Neutrophil (primary cell): ENCODE measurements around the gene FAM180A.

Source experiments
- H3K27ac ChIP-seq: fragments of 200-600 bp; sonication (generic); 2 replicates; pipeline ENCODE4 v1.5.1; 2016; ENCODE audit warnings: mild to moderate bottlenecking, moderate library complexity
- H3K27me3 ChIP-seq: fragments of 200-600 bp; sonication (generic); 2 replicates; pipeline ENCODE4 v1.6.0; 2016; ENCODE audit warnings: mild to moderate bottlenecking
- H3K36me3 ChIP-seq: fragments of 200-600 bp; sonication (generic); 2 replicates; pipeline ENCODE4 v1.5.1; 2017
- H3K4me1 ChIP-seq, 2 experiments: fragments of 200-600 bp in 1 of 2; sonication (generic) in 1 of 2; 1 replicate in 1 of 2; 2 replicates in 1 of 2; pipeline versions ENCODE4 v1.5.1 to v1.6.1; 2013 to 2016; ENCODE audit warnings: low read depth in 1 of 2, low read length in 1 of 2, mild to moderate bottlenecking in 1 of 2, moderate library complexity in 1 of 2; ENCODE audit not compliant: control insufficient read depth in 1 of 2, insufficient read depth in 1 of 2
- H3K4me3 ChIP-seq, 2 experiments: fragments of 200-600 bp in 1 of 2; sonication (generic) in 1 of 2; 1 replicate in 1 of 2; 2 replicates in 1 of 2; pipeline ENCODE4 v1.5.1; 2013 to 2016; ENCODE audit warnings: low read depth in 1 of 2, low read length in 1 of 2, mild to moderate bottlenecking in 1 of 2, moderate library complexity in 1 of 2
- H3K9me3 ChIP-seq: fragments of 200-600 bp; sonication (generic); 2 replicates; pipeline ENCODE4 v1.5.1; 2016
- CTCF ChIP-seq: fragments of 200-600 bp; sonication (generic); IDR thresholded peaks from 2 replicates; pipeline ENCODE4 v1.5.1; 2016; ENCODE audit warnings: antibody characterized with exemption

FAM180A gene

GRCh38 chr7:135682191-135682590 is 66.4 kb downstream of the FAM180A start:
- no peak for TF ChIP-seq CTCF
- no peaks in the 10 kb centered on the region for H3K4me1 ChIP-seq

GRCh38 chr7:135681762-135682161 is 66.9 kb downstream of the FAM180A start:
- Histone ChIP-seq H3K9me3 (no peaks in the 10 kb centered on the region), H3K27me3 (no peaks in the 10 kb centered on the region)

More at GRCh38 chr7:135682191-135682590, 66.4 kb downstream of the FAM180A start:
- Histone ChIP-seq H3K36me3 (peaks cover 22% of the 10 kb centered on the region), H3K27me3 (no peaks in the 10 kb centered on the region), H3K4me3 (no peak overlapping the region), H3K9me3 (no peaks in the 10 kb centered on the region), H3K27ac (no peak overlapping the region)

More at GRCh38 chr7:135681762-135682161, 66.9 kb downstream of the FAM180A start:
- H3K27ac ChIP-seq = no peak overlapping the region
- no peak overlapping the region for H3K4me3 ChIP-seq
- no peaks in the 10 kb centered on the region for H3K4me1 ChIP-seq
- no peak for TF ChIP-seq CTCF
- peaks cover 24% of the 10 kb centered on the region for H3K36me3 ChIP-seq
